Common myeloid progenitor, CD34-positive (primary cell): ENCODE measurements around the gene DUSP22.

Experiments
- CTCF ChIA-PET: fragments of 350-600 bp; sonication (Branson Sonifier 250); formaldehyde crosslinking; loops from one replicate; lab custom pipeline; 2021; ENCODE audit warnings: antibody characterized with exemption; lab: Charles Lee
- POLR2A ChIA-PET: fragments of 350-600 bp; sonication (Branson Sonifier 250); formaldehyde crosslinking; loops from one replicate; lab custom pipeline; 2021; ENCODE audit warnings: antibody characterized with exemption; lab: Charles Lee
- DNase-seq, 3 donors: peaks; one replicate each; pipeline versions ENCODE4 v3.0.0 to v3.0.0-alpha.2; 2013
- H3K27ac ChIP-seq, 2 experiments: 1 replicate in 1 of 2; 2 replicates in 1 of 2; pipeline ENCODE4 v1.7.0; 2013; ENCODE audit warnings: inconsistent platforms in 2 of 2, low read length in 2 of 2, mild to moderate bottlenecking in 2 of 2, low read depth in 1 of 2, moderate library complexity in 1 of 2; ENCODE audit not compliant: severe bottlenecking in 2 of 2, insufficient read depth in 1 of 2, poor library complexity in 1 of 2
- H3K27me3 ChIP-seq, 5 experiments: replicated peaks in 2 of 5; 1 replicate in 3 of 5; 2 replicates in 2 of 5; pipeline versions ENCODE4 v1.6.1 to v1.7.0; 2013; ENCODE audit warnings: low read length in 4 of 5, mild to moderate bottlenecking in 2 of 5, moderate library complexity in 2 of 5, inconsistent platforms in 1 of 5; ENCODE audit not compliant: insufficient read depth in 5 of 5, control insufficient read depth in 4 of 5
- H3K36me3 ChIP-seq, 4 experiments: 1 replicate in 2 of 4; 2 replicates in 2 of 4; pipeline versions ENCODE4 v1.6.1 to v1.7.0; 2013; ENCODE audit warnings: low read length in 3 of 4, control low read depth in 1 of 4, mild to moderate bottlenecking in 1 of 4; ENCODE audit not compliant: control insufficient read depth in 4 of 4, insufficient read depth in 4 of 4
- H3K4me1 ChIP-seq, 4 experiments: 1 replicate in 3 of 4; 2 replicates in 1 of 4; pipeline versions ENCODE4 v1.6.1 to v1.7.1; 2013; ENCODE audit warnings: low read length in 3 of 4, mild to moderate bottlenecking in 3 of 4, control low read depth in 1 of 4, inconsistent platforms in 1 of 4, moderate library complexity in 1 of 4; ENCODE audit not compliant: control insufficient read depth in 4 of 4, insufficient read depth in 4 of 4; ENCODE audit errors: control extremely low read depth in 1 of 4
- H3K4me3 ChIP-seq, 7 experiments: 1 replicate in 4 of 7; 2 replicates in 3 of 7; pipeline versions ENCODE4 v1.5.1 to v1.7.0; 2013; ENCODE audit warnings: mild to moderate bottlenecking in 7 of 7, low read length in 6 of 7, moderate library complexity in 6 of 7, inconsistent platforms in 2 of 7, low read depth in 2 of 7, control low read depth in 1 of 7; ENCODE audit not compliant: insufficient read depth in 4 of 7, control insufficient read depth in 1 of 7; ENCODE audit errors: extremely low read depth in 1 of 7
- H3K9me3 ChIP-seq, 5 experiments: 1 replicate in 4 of 5; 2 replicates in 1 of 5; pipeline versions ENCODE4 v1.6.1 to v1.7.1; 2013; ENCODE audit warnings: low read length in 4 of 5, mild to moderate bottlenecking in 2 of 5, inconsistent platforms in 1 of 5, low read depth in 1 of 5, moderate library complexity in 1 of 5; ENCODE audit not compliant: control insufficient read depth in 4 of 5, insufficient read depth in 2 of 5; ENCODE audit errors: control extremely low read depth in 1 of 5
- WGBS: methylation state at CpG from one replicate; pipeline ENCODE4 v1.1.5; 2013; ENCODE audit not compliant: insufficient coverage; 5-methylcytosine and 5-hydroxymethylcytosine counted together

Gene DUSP22

GRCh38 chr6:362231-362923 lies 70.1 kb downstream of the DUSP22 start:
- no peaks in the 10 kb centered on the region for H3K36me3 ChIP-seq
- CTCF ChIA-PET = interaction anchor here (1.2 to 1.4 kb wide), 2 partner anchors 8 to 21 kb away, joined by 3 to 4 read pairs; no protein-coding TSS in a partner anchor
- no peak for DNase-seq
- H3K27me3 ChIP-seq = peaks cover 0 to 17% (median 0%) of the 10 kb centered on the region in 5 experiments
- peaks cover 0 to 3% (median 0%) of the 10 kb centered on the region in 4 experiments for H3K4me1 ChIP-seq
- H3K9me3 ChIP-seq = peaks cover 0 to 11% (median 7%) of the 10 kb centered on the region in 5 experiments
- H3K27ac ChIP-seq = no peak overlapping the region
- 87% methylated on average over 12 of the region's 14 CpGs for WGBS
- no peak overlapping the region for H3K4me3 ChIP-seq
- POLR2A ChIA-PET = no interaction called here

GRCh38 chr6:362924-363249 lies 70.6 kb downstream of the DUSP22 start:
- peaks cover 0 to 11% (median 7%) of the 10 kb centered on the region in 5 experiments for H3K9me3 ChIP-seq
- POLR2A ChIA-PET = no interaction called here
- H3K27ac ChIP-seq = no peak overlapping the region
- H3K36me3 ChIP-seq = no peaks in the 10 kb centered on the region
- H3K27me3 ChIP-seq = peaks cover 0 to 19% (median 0%) of the 10 kb centered on the region in 5 experiments
- CTCF ChIA-PET = no interaction called here
- 96% methylated on average over 5 of the region's 5 CpGs for WGBS
- peaks cover 0 to 3% (median 0%) of the 10 kb centered on the region in 4 experiments for H3K4me1 ChIP-seq
- no peak overlapping the region for H3K4me3 ChIP-seq
- DNase-seq = no peak

- DNase-seq = no peak
- POLR2A ChIA-PET = no interaction called here
- H3K4me3 ChIP-seq = no peak overlapping the region
- peaks cover 0 to 3% (median 0%) of the 10 kb centered on the region in 4 experiments for H3K4me1 ChIP-seq
- peaks cover 0 to 11% (median 7%) of the 10 kb centered on the region in 5 experiments for H3K9me3 ChIP-seq
- H3K36me3 ChIP-seq = no peaks in the 10 kb centered on the region
- H3K27me3 ChIP-seq = peaks cover 0 to 22% (median 0%) of the 10 kb centered on the region in 5 experiments
- WGBS = 96% methylated on average over 12 of the region's 12 CpGs
- no peak overlapping the region for H3K27ac ChIP-seq
- CTCF ChIA-PET = interaction anchor here (1.2 kb wide), 1 partner anchor 12 kb away, joined by 3 read pairs; no protein-coding TSS in a partner anchor
Measured at GRCh38 chr6:363291-363690, 71.0 kb downstream of the DUSP22 start.

- H3K4me3 ChIP-seq = no peak overlapping the region
- DNase-seq = no peak
- CTCF ChIA-PET = interaction anchor here (1.2 kb wide), 1 partner anchor 12 kb away, joined by 3 read pairs; no protein-coding TSS in a partner anchor
- H3K36me3 ChIP-seq = no peaks in the 10 kb centered on the region
- peaks cover 0 to 3% (median 0%) of the 10 kb centered on the region in 4 experiments for H3K4me1 ChIP-seq
- peaks cover 0 to 11% (median 7%) of the 10 kb centered on the region in 5 experiments for H3K9me3 ChIP-seq
- no peak overlapping the region for H3K27ac ChIP-seq
- 93% methylated on average over 13 of the region's 13 CpGs for WGBS
- POLR2A ChIA-PET = no interaction called here
- H3K27me3 ChIP-seq = peaks cover 0 to 22% (median 0%) of the 10 kb centered on the region in 5 experiments
Measured at GRCh38 chr6:363909-364308, 71.6 kb downstream of the DUSP22 start.

GRCh38 chr6:364609-365540 lies 72.6 kb downstream of the DUSP22 start:
- ChIA-PET CTCF (interaction anchor here (1.2 kb wide), 1 partner anchor 11 kb away, joined by 3 read pairs; no protein-coding TSS in a partner anchor), POLR2A (interaction anchor here (1.0 kb wide), 1 partner anchor 15 kb away, joined by 3 read pairs; no protein-coding TSS in a partner anchor)
- Histone ChIP-seq H3K4me3 (no peak overlapping the region), H3K27ac (no peak overlapping the region), H3K27me3 (peaks cover 0 to 22% (median 2%) of the 10 kb centered on the region in 5 experiments), H3K36me3 (no peaks in the 10 kb centered on the region), H3K4me1 (peaks cover 0 to 3% (median 0%) of the 10 kb centered on the region in 4 experiments), H3K9me3 (peaks cover 0 to 16% (median 7%) of the 10 kb centered on the region in 5 experiments)
- DNase-seq = no peak
- 91% methylated on average over 10 of the region's 11 CpGs for WGBS

GRCh38 chr6:365835-366234 lies 73.5 kb downstream of the DUSP22 start:
- Histone ChIP-seq H3K36me3 (no peaks in the 10 kb centered on the region), H3K4me1 (peaks cover 0 to under 1% (median 0%) of the 10 kb centered on the region in 4 experiments), H3K27ac (no peak overlapping the region), H3K27me3 (peaks cover 0 to 27% (median 2%) of the 10 kb centered on the region in 5 experiments), H3K9me3 (peaks cover 0 to 20% (median 7%) of the 10 kb centered on the region in 5 experiments), H3K4me3 (no peak overlapping the region)
- DNase-seq = no peak
- WGBS = 80% methylated on average over 6 of the region's 6 CpGs
- POLR2A ChIA-PET = interaction anchor here (1.0 kb wide), 1 partner anchor 14 kb away, joined by 3 read pairs; no protein-coding TSS in a partner anchor
- CTCF ChIA-PET = no interaction called here
